Heart right ventricle (tissue), 16 donors: Measurements from ENCODE around the gene HBS1L. TPM values are rescaled to one million over a fixed set of nuclear protein-coding genes. Genes with fewer than 3 reads are reported as not detected.

Source experiments
- ATAC-seq, 8 donors: fragments of 200-7000 bp; cut with Tn5 transposase; one replicate each; pipeline ENCODE4 v1.9.1; 2020; ENCODE audit warnings: mild to moderate bottlenecking in 8 of 8, moderate library complexity in 8 of 8, moderate number of reproducible peaks in 1 of 8
- DNase-seq, 2 donors: peaks; one replicate each; pipeline ENCODE4 v3.0.0-alpha.2; 2020
- H3K27ac ChIP-seq, 10 donors: fragments of 200-600 bp; sonication (generic) in 2 of 10; one replicate each; pipeline versions ENCODE4 v1.5.0 to v1.8.0; 2020 to 2022; ENCODE audit warnings: mild to moderate bottlenecking in 3 of 10
- H3K27me3 ChIP-seq, 7 donors: fragments of 200-600 bp; one replicate each; pipeline ENCODE4 v1.8.0; 2021 to 2022; ENCODE audit warnings: mild to moderate bottlenecking in 2 of 7
- H3K36me3 ChIP-seq, 9 donors: fragments of 200-600 bp; sonication (generic) in 1 of 9; one replicate each; pipeline versions ENCODE4 v1.5.0 to v1.8.0; 2020 to 2022; ENCODE audit warnings: mild to moderate bottlenecking in 2 of 9
- H3K4me1 ChIP-seq, 9 donors: fragments of 200-600 bp; sonication (generic) in 1 of 9; one replicate each; pipeline versions ENCODE4 v1.5.0 to v1.8.0; 2020 to 2022; ENCODE audit warnings: mild to moderate bottlenecking in 4 of 9
- H3K4me3 ChIP-seq, 10 donors: fragments of 200-600 bp; sonication (generic) in 2 of 10; one replicate each; pipeline versions ENCODE4 v1.5.0 to v1.8.0; 2020 to 2022; ENCODE audit warnings: mild to moderate bottlenecking in 7 of 10, moderate library complexity in 2 of 10
- H3K9me3 ChIP-seq, 11 donors: fragments of 200-600 bp in 10 of 11; sonication (generic) in 2 of 11; one replicate each; pipeline versions ENCODE4 v1.5.0 to v1.8.0; 2013 to 2022; ENCODE audit warnings: mild to moderate bottlenecking in 2 of 11, control low read depth in 1 of 11, moderate library complexity in 1 of 11
- WGBS, 2 donors: extraction: QIAGEN DNeasy Blood & Tissue Kit; methylation state at CpG; one replicate each; pipeline ENCODE4 v1.1.7; 2013; ENCODE audit warnings: inconsistent platforms in 1 of 2; 5-methylcytosine and 5-hydroxymethylcytosine counted together
- intact Hi-C, 10 donors: fragments of 100-400 bp; cut with DNase I; formaldehyde crosslinking; loops; one replicate each; pipeline versions ENCODE4 v1.11.1 to v1.14.2; 2022
- polyA plus RNA-seq, 2 donors: library from polyadenylated mRNA; stranded (reverse); fragments of 200-250 nt; gene quantifications; one replicate each; pipeline ENCODE4 v1.2.3, GENCODE V29; 2013
- total RNA-seq, 10 donors: library from RNA; stranded (reverse); fragmentation: NEBNext Ultra II Directional in 3 of 10; extraction: Animal tissue kit (Norgen Biotek cat#: 25700) in 3 of 10; gene quantifications; one replicate each; pipeline versions ENCODE4 v1.2.1 to v1.2.4, GENCODE V29; 2021 to 2023
- TF ChIP-seq, protein P1 (sequence below), 9 donors: fragments of 200-600 bp; sonication (generic) in 2 of 9; IDR thresholded peaks; one replicate each; pipeline versions ENCODE4 v1.5.0 to v1.8.0; 2021 to 2022; ENCODE audit warnings: antibody characterized with exemption in 9 of 9, mild to moderate bottlenecking in 5 of 9, moderate library complexity in 1 of 9
- donor health status: Arrhythmogenic right ventricular cardiomyopathy.
- donor health status: ischemic (EF 13 %, LVEDD 7.1; RV severe dilation, severe dysfunction).
- donor health status: healthy with polysubstance abuse.
- donor health status: DM: no; HTN: yes; CAD: no.
- donor health status: DM: no; HTN: no; CAD: no.
- donor health status: ischemic (EF 25% LVEDD 6.9; RV normal size, moderate dysfunction).
- donor health status: ischemic (EF 25% LVEDD 5.7; RV mildly dilated, moderate dysfunction).
- donor health status: healthy.
- donor health status: DM: yes; HTN: yes; CAD: no.
- donor health status: Ischemic cardiomyopathy.
- donor health status: ischemic (EF 35%, LVEDD 5.7; RV mildly dilated, moderate dysfunction).
- donor health status: nonischemic (EF 11% LVEDD 7.7; RV severe dilation, severe dysfunction).
- donor health status: DM: yes; HTN: yes; CAD: no.
- donor health status: PGD.
- donor health status: ischemic (EF 29% LVEDD 5.4; RV normal size, mild dysfunction).
- donor health status: nonischemic (EF 23%, LVEDD 6.1; RV moderate dilation, normal function).

The HBS1L gene
- total and polyA plus RNA-seq, 12 donors = 20.8 to 100.0 (median 88.2) TPM

DNA sequence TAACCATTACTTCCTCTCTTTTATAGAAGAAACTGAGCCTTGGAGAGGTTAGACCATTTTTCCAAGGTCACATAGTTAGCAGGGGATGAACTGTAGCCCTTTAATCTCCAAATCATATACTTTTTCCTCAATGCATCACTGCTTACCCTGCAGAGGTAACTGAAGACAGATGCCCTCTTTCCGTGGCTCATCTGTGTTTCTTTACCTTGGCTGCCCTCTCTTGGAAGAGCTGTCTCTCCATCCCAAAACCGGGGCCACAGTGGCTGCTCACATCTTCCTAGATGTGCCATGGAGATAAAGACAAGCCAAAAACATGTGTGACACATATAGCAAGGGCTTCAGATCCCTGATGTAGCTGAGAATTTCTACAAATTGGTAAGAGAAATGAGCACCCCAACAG is 104.1 kb downstream of the HBS1L start:
- DNase-seq (no peak), ATAC-seq (no peak)
- Histone ChIP-seq H3K4me3 (no peak overlapping the region), H3K27ac (no peak overlapping the region), H3K27me3 (no peaks in the 10 kb centered on the region), H3K9me3 (peaks cover 0 to 7% (median 0%) of the 10 kb centered on the region in 11 donors), H3K36me3 (no peaks in the 10 kb centered on the region), H3K4me1 (no peaks in the 10 kb centered on the region)
- TF ChIP-seq, protein P1, sequence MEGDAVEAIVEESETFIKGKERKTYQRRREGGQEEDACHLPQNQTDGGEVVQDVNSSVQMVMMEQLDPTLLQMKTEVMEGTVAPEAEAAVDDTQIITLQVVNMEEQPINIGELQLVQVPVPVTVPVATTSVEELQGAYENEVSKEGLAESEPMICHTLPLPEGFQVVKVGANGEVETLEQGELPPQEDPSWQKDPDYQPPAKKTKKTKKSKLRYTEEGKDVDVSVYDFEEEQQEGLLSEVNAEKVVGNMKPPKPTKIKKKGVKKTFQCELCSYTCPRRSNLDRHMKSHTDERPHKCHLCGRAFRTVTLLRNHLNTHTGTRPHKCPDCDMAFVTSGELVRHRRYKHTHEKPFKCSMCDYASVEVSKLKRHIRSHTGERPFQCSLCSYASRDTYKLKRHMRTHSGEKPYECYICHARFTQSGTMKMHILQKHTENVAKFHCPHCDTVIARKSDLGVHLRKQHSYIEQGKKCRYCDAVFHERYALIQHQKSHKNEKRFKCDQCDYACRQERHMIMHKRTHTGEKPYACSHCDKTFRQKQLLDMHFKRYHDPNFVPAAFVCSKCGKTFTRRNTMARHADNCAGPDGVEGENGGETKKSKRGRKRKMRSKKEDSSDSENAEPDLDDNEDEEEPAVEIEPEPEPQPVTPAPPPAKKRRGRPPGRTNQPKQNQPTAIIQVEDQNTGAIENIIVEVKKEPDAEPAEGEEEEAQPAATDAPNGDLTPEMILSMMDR (IDR thresholded peaks at IDR 0.05) = no peak
- 64 to 67% methylated on average over 2 of the region's 2 CpGs for WGBS, 2 donors
- intact Hi-C loops = no loop called here

DNA sequence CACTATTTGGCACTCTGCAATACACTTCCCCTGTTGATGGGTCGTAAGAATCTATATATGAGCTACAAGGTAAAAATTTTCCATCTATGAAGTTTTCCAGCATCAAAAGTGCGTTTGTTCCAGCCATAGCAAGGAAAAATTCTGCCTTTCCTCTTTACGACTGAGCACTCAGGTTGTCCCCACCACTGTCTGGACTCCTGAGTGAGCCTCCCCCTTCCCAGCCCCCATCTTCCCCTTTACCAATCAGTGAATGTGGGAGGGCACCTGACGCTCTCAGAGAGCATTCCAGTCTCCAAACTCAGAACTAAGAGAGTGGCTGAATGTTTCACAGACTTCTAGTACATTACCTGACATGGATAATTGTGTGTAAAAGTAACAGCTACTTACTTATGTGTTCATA is 104.7 kb downstream of the HBS1L start, which contains the start of gene ALDH8A1:
ALDH8A1 (minus strand) TSS at position 175 of the 400 bp plus-strand sequence; CDS start at position 127, 48 bp downstream.
- peaks cover 0 to 7% (median 0%) of the 10 kb centered on the region in 11 donors for H3K9me3 ChIP-seq
- DNase-seq (no peak), ATAC-seq (no peak)
- TF ChIP-seq, protein P1 (IDR thresholded peaks at IDR 0.05) = no peak
- WGBS, 2 donors = 78 to 84% methylated on average over 4 of the region's 4 CpGs
- intact Hi-C loops = loop anchor here in 2 of 10 donors (10.0 kb wide), 2 partner anchors 305 to 795 kb away; no protein-coding TSS in a partner anchor
- no peaks in the 10 kb centered on the region for H3K27me3 ChIP-seq
- H3K4me1 ChIP-seq = no peaks in the 10 kb centered on the region
- no peaks in the 10 kb centered on the region for H3K36me3 ChIP-seq
- no peak within 1 kb of the TSS for H3K27ac ChIP-seq
- H3K4me3 ChIP-seq = no peak within 1 kb of the TSS

DNA sequence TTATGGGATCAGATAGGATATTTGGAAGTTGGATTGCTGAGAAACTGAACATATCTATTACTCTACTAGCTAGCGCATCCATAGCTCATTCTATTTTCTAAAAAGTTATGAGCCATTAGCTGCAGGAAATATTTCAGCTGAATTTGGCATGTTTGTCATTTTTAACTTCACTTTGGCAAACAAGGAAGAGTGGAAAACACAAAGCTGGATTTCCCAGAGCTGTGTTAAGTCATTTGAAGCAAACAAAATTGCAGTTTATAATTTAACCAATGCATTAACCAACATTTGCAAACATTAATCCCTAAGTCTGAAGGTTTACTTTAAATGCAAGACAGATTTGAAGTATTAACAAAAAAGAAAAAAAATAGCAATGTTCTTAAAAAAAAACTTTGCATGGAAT is 105.9 kb downstream of the HBS1L start:
- Histone ChIP-seq H3K27me3 (no peaks in the 10 kb centered on the region), H3K9me3 (peaks cover 0 to 7% (median 0%) of the 10 kb centered on the region in 11 donors), H3K4me1 (no peaks in the 10 kb centered on the region), H3K36me3 (no peaks in the 10 kb centered on the region), H3K27ac (no peak overlapping the region), H3K4me3 (no peak overlapping the region)
- intact Hi-C loops = loop anchor here in 2 of 10 donors (10.0 kb wide), 2 partner anchors 304 to 794 kb away; no protein-coding TSS in a partner anchor
- ATAC-seq (no peak), DNase-seq (no peak)
- WGBS, 2 donors = 83 to 85% methylated on average over 1 of the region's 1 CpG
- TF ChIP-seq, protein P1 (IDR thresholded peaks at IDR 0.05) = no peak

DNA sequence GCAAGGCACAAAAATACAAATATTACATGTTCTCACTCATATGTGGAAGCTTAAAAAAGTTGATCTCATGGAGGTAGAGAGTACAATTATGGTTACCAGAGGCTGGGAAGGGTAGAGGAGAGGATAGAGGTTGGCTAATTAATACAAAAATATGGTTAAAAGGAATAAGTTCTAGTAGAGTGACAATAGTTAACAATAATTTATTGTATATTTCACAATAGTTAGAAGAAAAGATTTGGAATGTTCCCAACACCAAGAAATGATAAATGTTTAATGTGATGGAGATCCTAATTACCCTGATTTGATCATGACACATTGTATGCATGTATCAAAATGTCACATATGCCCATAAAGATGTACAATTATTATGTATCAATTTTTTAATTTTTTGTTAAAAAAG is 106.5 kb downstream of the HBS1L start:
- no peak for DNase-seq
- no peak for ATAC-seq

More for the DNA sequence above, 106.5 kb downstream of the HBS1L start:
- H3K27ac ChIP-seq = no peak overlapping the region
- TF ChIP-seq, protein P1 (IDR thresholded peaks at IDR 0.05) = no peak
- intact Hi-C loops = loop anchor here in 2 of 10 donors (10.0 kb wide), 2 partner anchors 303 to 793 kb away; no protein-coding TSS in a partner anchor
- peaks cover 0 to 7% (median 0%) of the 10 kb centered on the region in 11 donors for H3K9me3 ChIP-seq
- H3K4me1 ChIP-seq = no peaks in the 10 kb centered on the region
- H3K36me3 ChIP-seq = no peaks in the 10 kb centered on the region
- no peaks in the 10 kb centered on the region for H3K27me3 ChIP-seq
- H3K4me3 ChIP-seq = no peak overlapping the region
